Measurements from ENCODE around the gene TMEM252.

TMEM252 gene

GRCh38 chr9:68493958-68494577 lies 46.6 kb downstream of the TMEM252 start:
- no peaks in the 10 kb centered on the region for H3K27me3 ChIP-seq (ENCODE audit: control insufficient read depth, insufficient read depth, low read length)
- H3K4me3 ChIP-seq (ENCODE audit: low read length): no peak overlapping the region
- no peak overlapping the region for H3K4me2 ChIP-seq (ENCODE audit: low read length)
- H3K36me3 ChIP-seq (ENCODE audit: insufficient read depth, low read length): no peaks in the 10 kb centered on the region
- H3K4me1 ChIP-seq (ENCODE audit: control insufficient read depth, insufficient read depth, low read length): no peaks in the 10 kb centered on the region
- H3K9me3 ChIP-seq (replicated peaks; ENCODE audit: low read length): no peaks in the 10 kb centered on the region
- H3K9ac ChIP-seq (ENCODE audit: low read depth, low read length): no peak overlapping the region

GRCh38 chr9:68493541-68493940 lies 47.1 kb downstream of the TMEM252 start:
- H3K36me3 ChIP-seq (ENCODE audit: insufficient read depth, low read length): no peaks in the 10 kb centered on the region
- H3K9me3 ChIP-seq (replicated peaks; ENCODE audit: low read length): no peaks in the 10 kb centered on the region
- H3K4me3 ChIP-seq (ENCODE audit: low read length): no peak overlapping the region
- no peak overlapping the region for H3K9ac ChIP-seq (ENCODE audit: low read depth, low read length)
- H3K4me2 ChIP-seq (ENCODE audit: low read length): no peak overlapping the region
- no peaks in the 10 kb centered on the region for H3K4me1 ChIP-seq (ENCODE audit: control insufficient read depth, insufficient read depth, low read length)
- no peaks in the 10 kb centered on the region for H3K27me3 ChIP-seq (ENCODE audit: control insufficient read depth, insufficient read depth, low read length)

- Histone ChIP-seq H3K4me3 (ENCODE audit: low read length) (no peak overlapping the region), H3K27me3 (ENCODE audit: control insufficient read depth, insufficient read depth, low read length) (no peaks in the 10 kb centered on the region), H3K36me3 (ENCODE audit: insufficient read depth, low read length) (no peaks in the 10 kb centered on the region), H3K9me3 (replicated peaks; ENCODE audit: low read length) (no peaks in the 10 kb centered on the region), H3K4me1 (ENCODE audit: control insufficient read depth, insufficient read depth, low read length) (no peaks in the 10 kb centered on the region), H3K9ac (ENCODE audit: low read depth, low read length) (no peak overlapping the region), H3K4me2 (ENCODE audit: low read length) (no peak overlapping the region)
These were observed 47.9 kb downstream of the TMEM252 start for GRCh38 chr9:68492806-68493205.

- Histone ChIP-seq H3K9ac (ENCODE audit: low read depth, low read length) (no peak overlapping the region), H3K4me2 (ENCODE audit: low read length) (no peak overlapping the region), H3K36me3 (ENCODE audit: insufficient read depth, low read length) (no peaks in the 10 kb centered on the region), H3K4me3 (ENCODE audit: low read length) (no peak overlapping the region), H3K9me3 (replicated peaks; ENCODE audit: low read length) (no peaks in the 10 kb centered on the region), H3K27me3 (ENCODE audit: control insufficient read depth, insufficient read depth, low read length) (no peaks in the 10 kb centered on the region), H3K4me1 (ENCODE audit: control insufficient read depth, insufficient read depth, low read length) (no peaks in the 10 kb centered on the region)
These were observed 51.0 kb downstream of the TMEM252 start for GRCh38 chr9:68489646-68490045.

GRCh38 chr9:68488126-68488525 lies 52.6 kb downstream of the TMEM252 start:
- Histone ChIP-seq H3K4me1 (ENCODE audit: control insufficient read depth, insufficient read depth, low read length) (no peaks in the 10 kb centered on the region), H3K4me3 (ENCODE audit: low read length) (no peak overlapping the region), H3K9ac (ENCODE audit: low read depth, low read length) (no peak overlapping the region), H3K4me2 (ENCODE audit: low read length) (no peak overlapping the region), H3K27me3 (ENCODE audit: control insufficient read depth, insufficient read depth, low read length) (no peaks in the 10 kb centered on the region), H3K9me3 (replicated peaks; ENCODE audit: low read length) (no peaks in the 10 kb centered on the region), H3K36me3 (ENCODE audit: insufficient read depth, low read length) (no peaks in the 10 kb centered on the region)
